H1 (cell line): ENCODE results near the gene ARID5A. TPM values are rescaled to one million over a fixed set of nuclear protein-coding genes. Genes with fewer than 3 reads are reported as not detected.

Experiments
- CBX5 ChIP-seq: fragments of 300-800, 300-1000 bp; sonication (generic); IDR thresholded peaks from 2 replicates; pipeline ENCODE4 v1.7.1; 2016; ENCODE audit warnings: antibody characterized with exemption, low read length, low read depth
- CREB1 ChIP-seq: IDR thresholded peaks from 2 replicates; pipeline ENCODE4 v1.6.1; 2012; ENCODE audit warnings: inconsistent platforms
- E2F6 ChIP-seq: IDR thresholded peaks from 2 replicates; pipeline ENCODE4 v1.6.1; 2012; ENCODE audit warnings: inconsistent platforms
- SAP30 ChIP-seq: fragments of 300-600 bp; sonication (generic); IDR thresholded peaks from 2 replicates; pipeline ENCODE4 v1.7.1; 2012; ENCODE audit warnings: low read length, moderate library complexity, mild to moderate bottlenecking, inconsistent platforms; ENCODE audit not compliant: insufficient read depth, insufficient replicate concordance
- SRF ChIP-seq: IDR thresholded peaks from 2 replicates; pipeline ENCODE4 v1.6.1; 2011; ENCODE audit warnings: mild to moderate bottlenecking, low read depth, low read length, moderate library complexity
- polyA plus RNA-seq, 7 experiments: library from polyadenylated mRNA; depleted of rRNA in 3 of 7; stranded (reverse) in 5 of 7; unstranded in 2 of 7; fragments of >200 nt in 5 of 7; fragments of 200-250 nt in 2 of 7; gene quantifications; 1 replicate in 5 of 7; 2 replicates in 1 of 7; 4 replicates in 1 of 7; pipeline versions ENCODE4 v1.2.1 to v1.2.3, GENCODE V29; 2011 to 2013; ENCODE audit warnings: missing spikeins in 2 of 7, mixed read lengths in 2 of 7
- total RNA-seq: library from RNA; stranded (reverse); fragmentation: NEBNext Ultra II Directional; extraction: Animal tissue kit (Norgen Biotek cat#: 25700); gene quantifications from 2 replicates; pipeline ENCODE4 v1.2.1, GENCODE V29; 2021

The ARID5A gene
- total and polyA plus RNA-seq, 2 of the 8 experiments (the other 6 are each of a cell fraction or from before 2014, with no cell fraction given): 3.3 to 5.3 TPM

- TF ChIP-seq SAP30 (no peak), CBX5 (no peak), SRF (no peak), E2F6 (no peak), CREB1 (no peak)
Observed at GRCh38 chr2:96501886-96502810, 34.4 kb upstream of the ARID5A start (continued).
